ENCODE data around the gene ZNF555.

Gene ZNF555

GRCh38 chr19:2827022-2827421 is 14.3 kb upstream of the ZNF555 start:
- no peak for DNase-seq

GRCh38 chr19:2827840-2828489 is 13.3 kb upstream of the ZNF555 start:
- no peak for DNase-seq

GRCh38 chr19:2834294-2834871 is 6.9 kb upstream of the ZNF555 start:
- no peak for DNase-seq

- DNase-seq: no peak
Observed at GRCh38 chr19:2837430-2837829, 3.8 kb upstream of the ZNF555 start.

GRCh38 chr19:2841855-2842574 is 740 bp downstream of the ZNF555 start:
- no peak for DNase-seq

- DNase-seq: no peak
Observed at GRCh38 chr19:2845107-2845506, 3.8 kb downstream of the ZNF555 start.

- DNase-seq: no peak
Observed at GRCh38 chr19:2846180-2846894, 5.1 kb downstream of the ZNF555 start.

- no peak for DNase-seq
Observed at GRCh38 chr19:2847507-2847906, 6.2 kb downstream of the ZNF555 start.

- DNase-seq: no peak
Observed at GRCh38 chr19:2848616-2849015, 7.3 kb downstream of the ZNF555 start.

GRCh38 chr19:2850256-2850925 is 9.1 kb downstream of the ZNF555 start:
- DNase-seq: no peak

GRCh38 chr19:2852598-2852997 is 11.3 kb downstream of the ZNF555 start:
- DNase-seq: no peak

- DNase-seq: no peak
Observed at GRCh38 chr19:2853015-2853606, 11.8 kb downstream of the ZNF555 start.

- DNase-seq: no peak
Observed at GRCh38 chr19:2854849-2855248, 13.6 kb downstream of the ZNF555 start.

GRCh38 chr19:2856457-2857050 is 15.3 kb downstream of the ZNF555 start:
- no peak for DNase-seq

GRCh38 chr19:2858864-2859263 is 17.6 kb downstream of the ZNF555 start:
- no peak for DNase-seq

GRCh38 chr19:2863816-2864215 is 22.5 kb downstream of the ZNF555 start:
- no peak for DNase-seq

GRCh38 chr19:2865334-2866100 is 24.2 kb downstream of the ZNF555 start:
- DNase-seq: no peak

GRCh38 chr19:2866495-2867024 is 25.3 kb downstream of the ZNF555 start:
- DNase-seq: no peak

GRCh38 chr19:2867025-2867991 is 26.0 kb downstream of the ZNF555 start, which contains the start of gene ZNF556:
ZNF556 (plus strand) TSS chr19:2867335; CDS start chr19:2867422, 87 bp downstream.
- DNase-seq: peak; percentile 54

- DNase-seq: no peak
Observed at GRCh38 chr19:2869618-2870017, 28.3 kb downstream of the ZNF555 start.
